ACC112 (cell line): ENCODE measurements around the gene C19orf47.

Experiments
- H2AFZ ChIP-seq: fragments of 200-600 bp; sonication (generic); one replicate; pipeline ENCODE4 v1.6.0; 2017; ENCODE audit warnings: antibody characterized with exemption, low read length; ENCODE audit not compliant: unreplicated experiment
- H3K27ac ChIP-seq: fragments of 200-600 bp; sonication (generic); 2 replicates; pipeline ENCODE4 v1.5.1; 2014; ENCODE audit warnings: low read depth, mild to moderate bottlenecking, antibody characterized with exemption, low read length, moderate library complexity
- H3K27me3 ChIP-seq: fragments of 200-600 bp; sonication (generic); 2 replicates; pipeline ENCODE4 v1.6.1; 2014; ENCODE audit warnings: mild to moderate bottlenecking, antibody characterized with exemption, low read length, moderate library complexity, mixed read lengths; ENCODE audit not compliant: insufficient read depth
- H3K36me3 ChIP-seq: fragments of 200-600 bp; sonication (generic); 2 replicates; pipeline ENCODE4 v1.6.1; 2016; ENCODE audit warnings: mild to moderate bottlenecking, antibody characterized with exemption, low read length, moderate library complexity, mixed read lengths; ENCODE audit not compliant: insufficient read depth
- H3K4me1 ChIP-seq: fragments of 200-600 bp; sonication (generic); one replicate; pipeline ENCODE4 v1.6.1; 2016; ENCODE audit warnings: low read length, mixed read lengths; ENCODE audit not compliant: insufficient read depth, unreplicated experiment, control insufficient read depth
- H3K4me3 ChIP-seq: fragments of 200-600 bp; sonication (generic); 2 replicates; pipeline ENCODE4 v1.5.1; 2014; ENCODE audit warnings: mild to moderate bottlenecking, low read depth, low read length
- H3K79me2 ChIP-seq: fragments of 200-600 bp; sonication (generic); one replicate; pipeline ENCODE4 v1.6.0; 2016; ENCODE audit warnings: low read length; ENCODE audit not compliant: control insufficient read depth, unreplicated experiment, insufficient read depth

The C19orf47 gene

DNA sequence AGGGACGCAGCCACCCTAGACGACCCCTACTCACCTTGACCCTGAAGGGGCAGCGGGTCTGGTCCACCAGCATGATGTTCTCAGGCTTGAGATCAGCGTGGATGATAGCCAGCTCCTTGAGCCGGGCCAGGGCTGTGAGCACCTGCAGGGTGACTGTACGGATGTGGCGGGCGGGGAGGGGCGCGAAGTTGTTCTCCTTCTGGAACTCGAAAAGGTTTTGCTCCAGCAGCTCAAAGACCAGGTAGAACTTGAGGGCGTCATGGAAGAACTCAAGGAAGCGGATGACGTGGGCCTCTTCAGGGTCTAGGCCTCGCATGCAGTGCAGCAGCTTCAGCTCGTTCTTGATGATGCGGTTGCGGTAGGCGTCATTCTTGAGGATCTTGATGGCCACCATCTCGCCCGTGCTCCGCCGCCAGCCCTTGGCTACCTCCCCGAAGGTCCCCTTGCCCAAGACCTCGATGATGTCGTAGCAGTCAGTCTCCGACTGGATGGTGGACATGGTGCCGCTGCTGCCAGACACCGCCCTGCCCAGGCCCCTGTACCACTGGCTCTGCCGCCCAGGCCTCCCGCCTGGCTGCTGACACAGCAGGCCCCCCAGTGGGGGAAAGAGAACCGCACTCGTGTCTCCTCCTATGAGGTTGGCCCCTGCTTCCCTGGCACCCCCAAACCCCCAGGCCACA lies 41.3 kb upstream of the C19orf47 start:
- H3K27ac ChIP-seq: no peak overlapping the region
- H2AFZ ChIP-seq: no peak overlapping the region
- H3K4me3 ChIP-seq: no peak overlapping the region
- no peaks in the 10 kb centered on the region for H3K27me3 ChIP-seq
- no peaks in the 10 kb centered on the region for H3K79me2 ChIP-seq
- no peaks in the 10 kb centered on the region for H3K4me1 ChIP-seq
- no peaks in the 10 kb centered on the region for H3K36me3 ChIP-seq

DNA sequence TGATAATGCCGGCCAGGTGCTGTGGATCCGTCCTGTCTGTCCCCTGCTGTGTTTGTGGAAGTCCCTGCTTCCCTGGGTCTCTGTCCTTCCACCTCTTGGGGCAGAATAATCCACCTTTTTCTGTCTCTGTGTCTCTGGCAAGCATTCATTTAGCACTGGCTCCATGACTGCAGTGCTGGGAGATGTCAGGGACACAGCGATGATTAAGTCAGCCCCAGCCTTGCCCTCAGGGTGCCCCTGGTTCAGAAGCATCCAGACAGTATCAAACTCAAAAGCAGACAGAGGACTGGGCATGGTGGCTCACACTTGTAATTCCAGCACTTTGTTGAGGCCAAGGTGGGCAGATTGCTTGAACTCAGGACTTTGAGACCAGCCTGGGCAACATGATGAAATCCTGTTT lies 40.3 kb upstream of the C19orf47 start:
- Histone ChIP-seq H3K79me2 (no peaks in the 10 kb centered on the region), H3K27me3 (no peaks in the 10 kb centered on the region), H3K4me3 (no peak overlapping the region), H2AFZ (no peak overlapping the region), H3K4me1 (no peaks in the 10 kb centered on the region), H3K36me3 (no peaks in the 10 kb centered on the region), H3K27ac (no peak overlapping the region)

GRCh38 chr19:40387155-40387554 lies 39.0 kb upstream of the C19orf47 start:
- H3K4me1 ChIP-seq: no peaks in the 10 kb centered on the region
- no peaks in the 10 kb centered on the region for H3K79me2 ChIP-seq
- H3K36me3 ChIP-seq: no peaks in the 10 kb centered on the region
- no peak overlapping the region for H3K4me3 ChIP-seq
- no peaks in the 10 kb centered on the region for H3K27me3 ChIP-seq
- H3K27ac ChIP-seq: no peak overlapping the region
- H2AFZ ChIP-seq: no peak overlapping the region

GRCh38 chr19:40383668-40384248 lies 35.6 kb upstream of the C19orf47 start:
- no peak overlapping the region for H2AFZ ChIP-seq

GRCh38 chr19:40381321-40381720 lies 33.1 kb upstream of the C19orf47 start:
- Histone ChIP-seq H3K4me3 (no peak overlapping the region), H3K36me3 (no peaks in the 10 kb centered on the region), H3K4me1 (no peaks in the 10 kb centered on the region), H3K27ac (no peak overlapping the region), H3K27me3 (no peaks in the 10 kb centered on the region), H2AFZ (no peak overlapping the region), H3K79me2 (no peaks in the 10 kb centered on the region)

More at GRCh38 chr19:40383668-40384248, 35.6 kb upstream of the C19orf47 start:
- H3K27me3 ChIP-seq: no peaks in the 10 kb centered on the region
- H3K79me2 ChIP-seq: no peaks in the 10 kb centered on the region
- no peaks in the 10 kb centered on the region for H3K36me3 ChIP-seq
- H3K4me3 ChIP-seq: no peak overlapping the region
- H3K4me1 ChIP-seq: no peaks in the 10 kb centered on the region
- H3K27ac ChIP-seq: no peak overlapping the region

GRCh38 chr19:40380199-40381037 lies 32.2 kb upstream of the C19orf47 start:
- Histone ChIP-seq H3K36me3 (no peaks in the 10 kb centered on the region), H3K79me2 (no peaks in the 10 kb centered on the region), H2AFZ (no peak overlapping the region), H3K27me3 (no peaks in the 10 kb centered on the region), H3K4me3 (no peak overlapping the region), H3K4me1 (no peaks in the 10 kb centered on the region), H3K27ac (no peak overlapping the region)

GRCh38 chr19:40379446-40380198 lies 31.4 kb upstream of the C19orf47 start:
- no peaks in the 10 kb centered on the region for H3K4me1 ChIP-seq
- H3K27me3 ChIP-seq: no peaks in the 10 kb centered on the region
- no peaks in the 10 kb centered on the region for H3K79me2 ChIP-seq
- no peak overlapping the region for H3K4me3 ChIP-seq
- no peak overlapping the region for H3K27ac ChIP-seq
- H2AFZ ChIP-seq: no peak overlapping the region
- no peaks in the 10 kb centered on the region for H3K36me3 ChIP-seq

- Histone ChIP-seq H3K79me2 (no peaks in the 10 kb centered on the region), H3K36me3 (no peaks in the 10 kb centered on the region), H3K27ac (no peak overlapping the region), H2AFZ (no peak overlapping the region), H3K4me1 (no peaks in the 10 kb centered on the region), H3K27me3 (no peaks in the 10 kb centered on the region), H3K4me3 (no peak overlapping the region)
These were observed 30.3 kb upstream of the C19orf47 start for GRCh38 chr19:40378509-40378908.

GRCh38 chr19:40377876-40378385 lies 29.7 kb upstream of the C19orf47 start:
- no peaks in the 10 kb centered on the region for H3K36me3 ChIP-seq
- H3K27ac ChIP-seq: no peak overlapping the region

GRCh38 chr19:40376286-40376862 lies 28.2 kb upstream of the C19orf47 start:
- H2AFZ ChIP-seq: no peak overlapping the region
- H3K27me3 ChIP-seq: no peaks in the 10 kb centered on the region
- no peak overlapping the region for H3K27ac ChIP-seq
- no peaks in the 10 kb centered on the region for H3K36me3 ChIP-seq
- no peaks in the 10 kb centered on the region for H3K79me2 ChIP-seq
- H3K4me3 ChIP-seq: no peak overlapping the region
- no peaks in the 10 kb centered on the region for H3K4me1 ChIP-seq

More at GRCh38 chr19:40377876-40378385, 29.7 kb upstream of the C19orf47 start:
- no peaks in the 10 kb centered on the region for H3K27me3 ChIP-seq
- H3K79me2 ChIP-seq: no peaks in the 10 kb centered on the region
- no peak overlapping the region for H3K4me3 ChIP-seq
- no peaks in the 10 kb centered on the region for H3K4me1 ChIP-seq
- no peak overlapping the region for H2AFZ ChIP-seq
